Calu3 (cell line): ENCODE results near the gene SIL1. TPM values are rescaled to one million over a fixed set of nuclear protein-coding genes. Genes with fewer than 3 reads are reported as not detected.

ENCODE experiments used
- BruUV-seq: library from RNA; stranded (reverse); fragments of 400-500 nt; replicated peaks from 2 replicates; lab custom pipeline; 2021; lab: Mats Ljungman, UMichigan
- CTCF ChIA-PET: fragments of 300-600 bp; sonication (Branson Sonifier 250); formaldehyde crosslinking; loops from one replicate; lab custom pipeline; 2022; ENCODE audit warnings: antibody characterized with exemption; lab: Charles Lee
- DNase-seq: peaks from one replicate; pipeline ENCODE4 v3.0.0; 2022
- H3K27ac Mint-ChIP-seq: one replicate; pipeline ENCODE4 v1.8.0; 2022; ENCODE audit warnings: mixed read lengths; ENCODE audit not compliant: unreplicated experiment
- H3K27me3 Mint-ChIP-seq: one replicate; pipeline ENCODE4 v1.8.0; 2022; ENCODE audit warnings: mixed read lengths; ENCODE audit not compliant: unreplicated experiment
- H3K36me3 Mint-ChIP-seq: one replicate; pipeline ENCODE4 v1.8.0; 2022; ENCODE audit warnings: mild to moderate bottlenecking, moderate library complexity, mixed read lengths; ENCODE audit not compliant: insufficient read depth, unreplicated experiment
- H3K4me1 Mint-ChIP-seq: one replicate; pipeline ENCODE4 v1.8.0; 2022; ENCODE audit warnings: mild to moderate bottlenecking, low read depth, mixed read lengths; ENCODE audit not compliant: unreplicated experiment
- H3K4me3 Mint-ChIP-seq: one replicate; pipeline ENCODE4 v1.8.0; 2022; ENCODE audit warnings: mild to moderate bottlenecking, low read depth, moderate library complexity, mixed read lengths; ENCODE audit not compliant: unreplicated experiment
- H3K9me3 Mint-ChIP-seq: one replicate; pipeline ENCODE4 v1.8.0; 2022; ENCODE audit warnings: low read depth, mixed read lengths; ENCODE audit not compliant: unreplicated experiment
- intact Hi-C: fragments of 100-400 bp; cut with micrococcal nuclease; formaldehyde crosslinking; loops from one replicate; pipeline ENCODE4 v1.10.0; 2022; ENCODE audit not compliant: unreplicated experiment
- total RNA-seq: library from RNA; stranded (reverse); gene quantifications from 2 replicates; pipeline ENCODE4 v1.2.3, GENCODE V29; 2022
- TF ChIP-seq, protein P1 (sequence below): fragments of 200-600 bp; IDR thresholded peaks from one replicate; pipeline ENCODE4 v1.8.0; 2022; ENCODE audit warnings: antibody characterized with exemption; ENCODE audit not compliant: unreplicated experiment

The SIL1 gene
- total RNA-seq, 1 experiment from 2014 or later = 45.8 TPM

DNA sequence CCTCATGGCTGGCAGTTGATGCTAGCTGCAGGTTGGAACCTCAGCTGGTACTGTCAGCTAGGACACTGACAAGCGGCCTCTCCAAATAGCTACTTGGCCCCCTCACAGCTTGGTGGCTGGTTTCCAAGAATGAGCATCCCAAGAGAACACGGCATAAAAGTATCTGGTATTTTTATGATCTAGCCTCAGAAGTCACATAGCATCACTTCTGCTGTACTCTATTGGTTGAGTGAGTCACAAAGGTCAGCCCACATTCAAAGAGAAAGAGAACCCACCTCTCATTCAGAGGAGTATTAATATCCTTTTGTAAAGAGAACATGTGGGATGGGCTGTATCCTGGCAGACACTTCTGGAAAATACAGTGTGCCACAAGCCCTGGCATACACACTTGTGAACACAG lies 6.0 kb upstream of the SIL1 start:
- peaks cover 51% of the 10 kb centered on the region for H3K27me3 Mint-ChIP-seq
- intact Hi-C loops = no loop called here
- CTCF ChIA-PET = interaction anchor here (0.9 kb wide), 1 partner anchor 41 kb away, joined by 3 read pairs; no protein-coding TSS in a partner anchor
- no peaks in the 10 kb centered on the region for H3K9me3 Mint-ChIP-seq
- no peaks in the 10 kb centered on the region for H3K4me1 Mint-ChIP-seq
- BruUV-seq = no TSS peak
- H3K27ac Mint-ChIP-seq = no peak overlapping the region
- TF ChIP-seq, protein P1, sequence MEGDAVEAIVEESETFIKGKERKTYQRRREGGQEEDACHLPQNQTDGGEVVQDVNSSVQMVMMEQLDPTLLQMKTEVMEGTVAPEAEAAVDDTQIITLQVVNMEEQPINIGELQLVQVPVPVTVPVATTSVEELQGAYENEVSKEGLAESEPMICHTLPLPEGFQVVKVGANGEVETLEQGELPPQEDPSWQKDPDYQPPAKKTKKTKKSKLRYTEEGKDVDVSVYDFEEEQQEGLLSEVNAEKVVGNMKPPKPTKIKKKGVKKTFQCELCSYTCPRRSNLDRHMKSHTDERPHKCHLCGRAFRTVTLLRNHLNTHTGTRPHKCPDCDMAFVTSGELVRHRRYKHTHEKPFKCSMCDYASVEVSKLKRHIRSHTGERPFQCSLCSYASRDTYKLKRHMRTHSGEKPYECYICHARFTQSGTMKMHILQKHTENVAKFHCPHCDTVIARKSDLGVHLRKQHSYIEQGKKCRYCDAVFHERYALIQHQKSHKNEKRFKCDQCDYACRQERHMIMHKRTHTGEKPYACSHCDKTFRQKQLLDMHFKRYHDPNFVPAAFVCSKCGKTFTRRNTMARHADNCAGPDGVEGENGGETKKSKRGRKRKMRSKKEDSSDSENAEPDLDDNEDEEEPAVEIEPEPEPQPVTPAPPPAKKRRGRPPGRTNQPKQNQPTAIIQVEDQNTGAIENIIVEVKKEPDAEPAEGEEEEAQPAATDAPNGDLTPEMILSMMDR = no peak
- no peak overlapping the region for H3K4me3 Mint-ChIP-seq
- DNase-seq = no peak
- no peaks in the 10 kb centered on the region for H3K36me3 Mint-ChIP-seq

DNA sequence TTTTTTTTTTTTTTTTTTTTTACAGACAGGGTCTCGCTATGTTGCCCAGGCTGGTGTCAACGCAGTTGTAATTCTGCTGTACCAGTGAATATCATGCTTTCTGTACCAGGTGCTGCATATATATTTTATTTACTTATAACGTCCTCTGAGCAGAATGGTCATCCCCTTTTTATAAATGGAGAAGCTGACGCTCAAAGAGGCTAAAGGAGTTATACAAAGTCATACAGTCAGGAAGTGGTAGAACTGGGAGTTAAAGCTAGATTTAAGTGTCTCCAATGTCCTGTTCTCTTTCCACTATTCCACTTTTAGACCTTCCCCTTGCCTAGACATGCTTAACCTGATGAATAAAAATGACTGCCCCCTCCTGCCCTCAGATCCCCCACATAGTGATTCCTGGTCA lies 1.2 kb upstream of the SIL1 start:
- H3K4me1 Mint-ChIP-seq = peaks cover 9% of the 10 kb centered on the region
- no peak overlapping the region for H3K4me3 Mint-ChIP-seq
- H3K27me3 Mint-ChIP-seq = peaks cover 13% of the 10 kb centered on the region
- no peak overlapping the region for H3K27ac Mint-ChIP-seq
- peaks cover 29% of the 10 kb centered on the region for H3K36me3 Mint-ChIP-seq
- H3K9me3 Mint-ChIP-seq = no peaks in the 10 kb centered on the region
- TF ChIP-seq, protein P1 = no peak
- DNase-seq = no peak
- BruUV-seq = no TSS peak
- CTCF ChIA-PET = interaction anchor here (0.9 kb wide), 1 partner anchor 61 kb away, joined by 6 read pairs; no protein-coding TSS in a partner anchor
- intact Hi-C loops = no loop called here

DNA sequence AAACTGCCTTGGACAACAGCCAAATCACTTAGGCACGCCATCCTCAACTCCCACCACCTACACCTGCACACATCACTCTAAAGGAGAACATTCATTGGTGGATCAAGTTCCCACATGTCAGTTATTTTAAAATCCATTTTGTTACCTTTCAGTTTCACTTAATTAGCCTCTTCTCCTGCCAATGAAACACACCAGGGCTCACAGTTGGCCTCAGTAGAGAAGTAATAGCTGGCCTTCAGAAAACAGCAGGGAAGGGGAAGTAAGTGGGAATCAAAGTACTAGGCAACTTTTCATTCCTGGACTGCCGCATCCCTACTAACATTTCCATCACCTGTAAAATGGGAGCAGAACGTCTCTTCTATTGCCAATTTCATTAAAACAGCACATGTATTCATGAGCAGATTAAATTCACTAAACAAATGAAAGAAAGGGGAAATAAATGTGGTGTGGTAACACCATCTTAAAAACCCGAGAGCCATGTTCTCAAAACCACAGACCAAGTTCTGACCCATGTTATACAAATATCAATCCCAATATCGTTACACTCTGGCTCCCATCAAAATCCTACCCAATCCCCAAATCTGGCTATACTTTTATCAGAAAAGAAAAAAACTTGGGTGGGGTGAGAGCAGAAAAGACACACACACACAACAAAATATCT lies 1.7 kb downstream of the SIL1 start:
- TF ChIP-seq, protein P1 = no peak
- H3K4me3 Mint-ChIP-seq = peak overlapping the region; percentile 85
- peaks cover 9% of the 10 kb centered on the region for H3K4me1 Mint-ChIP-seq
- no peak for DNase-seq
- no peaks in the 10 kb centered on the region for H3K27me3 Mint-ChIP-seq
- no peak overlapping the region for H3K27ac Mint-ChIP-seq
- no TSS peak for BruUV-seq
- intact Hi-C loops = no loop called here
- H3K36me3 Mint-ChIP-seq = peaks cover 45% of the 10 kb centered on the region
- H3K9me3 Mint-ChIP-seq = no peaks in the 10 kb centered on the region
- CTCF ChIA-PET = no interaction called here

DNA sequence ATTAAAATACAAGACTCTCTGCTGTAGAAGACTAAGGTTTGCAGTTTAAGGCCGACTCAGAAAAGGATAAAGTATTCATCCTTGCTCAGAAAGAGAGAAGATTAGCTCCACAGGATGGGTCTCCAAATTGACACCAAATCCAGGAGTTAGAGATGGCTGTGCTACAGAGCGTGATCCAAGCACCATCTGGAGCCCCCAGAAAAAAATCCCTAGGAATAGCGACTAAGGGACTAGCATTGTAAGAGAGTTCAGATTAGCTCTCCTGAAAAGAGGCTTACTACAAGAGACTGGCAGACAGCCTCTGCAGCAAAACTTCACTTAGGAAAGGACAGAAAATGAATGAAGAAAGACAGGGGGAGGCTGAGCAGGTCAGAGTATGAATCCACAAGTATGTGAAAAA lies 3.7 kb downstream of the SIL1 start:
- CTCF ChIA-PET = interaction anchor here (0.7 kb wide), 2 partner anchors 227 to 305 kb away, joined by 3 read pairs; no protein-coding TSS in a partner anchor
- Mint-ChIP-seq H3K36me3 (peaks cover 45% of the 10 kb centered on the region), H3K27me3 (no peaks in the 10 kb centered on the region), H3K27ac (no peak overlapping the region), H3K9me3 (no peaks in the 10 kb centered on the region), H3K4me1 (peaks cover 9% of the 10 kb centered on the region), H3K4me3 (no peak overlapping the region)
- BruUV-seq = no TSS peak
- no peak for DNase-seq
- TF ChIP-seq, protein P1 = no peak
- intact Hi-C loops = no loop called here
